Measurements from ENCODE around the gene GTF3C6. TPM values are rescaled to one million over a fixed set of nuclear protein-coding genes. Genes with fewer than 3 reads are reported as not detected.

The GTF3C6 gene
- total and polyA plus RNA-seq, 10 of the 15 experiments (the other 5 are each of a cell fraction or from before 2014, with no cell fraction given): 42.8 to 261 (median 116) TPM

DNA sequence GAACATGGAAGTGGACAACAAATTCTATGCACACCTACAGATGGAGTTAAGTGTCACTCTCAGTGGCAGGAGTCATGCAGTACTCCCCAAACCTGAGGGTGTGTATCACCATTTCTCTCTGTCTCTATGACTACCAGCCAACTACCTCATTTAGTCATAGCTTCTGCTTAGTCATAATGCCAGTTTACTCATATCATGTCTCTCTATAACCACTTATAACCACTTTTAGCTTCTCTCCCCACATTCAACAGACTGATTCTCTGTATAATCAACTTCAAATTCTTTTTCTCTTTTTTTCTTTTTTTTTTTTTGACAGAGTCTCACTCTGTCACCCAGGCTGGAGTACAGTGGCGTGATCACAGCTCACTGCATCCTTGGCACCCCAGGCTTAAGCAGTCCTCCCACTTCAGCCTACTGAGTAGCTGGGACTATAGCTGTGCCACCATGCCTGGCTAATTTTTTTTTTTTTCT, 13.8 kb upstream of the GTF3C6 start (continued):
- TF ChIP-seq MEF2B (IDR thresholded peaks at IDR 0.05; ENCODE audit: partially characterized antibody, poor library complexity, severe bottlenecking) (peak; percentile 94), NFYA (IDR thresholded peaks at IDR 0.05; ENCODE audit: borderline replicate concordance, low read depth, low read length) (no peak), RBBP5 (conservative IDR thresholded peaks at IDR 0.05) (no peak), SIX5 (IDR thresholded peaks at IDR 0.05; ENCODE audit: low read depth, low read length, severe bottlenecking) (no peak), BMI1 (IDR thresholded peaks at IDR 0.05; ENCODE audit: borderline replicate concordance) (peak; percentile 93), BRCA1 (IDR thresholded peaks at IDR 0.05; ENCODE audit: low read depth, low read length) (no peak), HCFC1 (IDR thresholded peaks at IDR 0.05; ENCODE audit: low read length) (no peak), CHD2 (IDR thresholded peaks at IDR 0.05; ENCODE audit: borderline replicate concordance, low read depth, low read length) (peak; percentile 59; the same call in 1 of the 2 replicates), RUNX3 (IDR thresholded peaks at IDR 0.05; ENCODE audit: low read length) (peak; percentile 99), MYB (IDR thresholded peaks at IDR 0.05; ENCODE audit: borderline replicate concordance, low read depth, low read length) (peak; percentile 61; the same call in 1 of the 2 replicates), ZZZ3 (IDR thresholded peaks at IDR 0.05; ENCODE audit: control insufficient read depth, insufficient read length, low read depth) (no peak), CREM (IDR thresholded peaks at IDR 0.05; ENCODE audit: low read depth) (peak; percentile 93), ATF7 (IDR thresholded peaks at IDR 0.05; ENCODE audit: low read depth) (peak; percentile 98), SIN3A (IDR thresholded peaks at IDR 0.05; ENCODE audit: low read depth, low read length) (no peak), MYC (IDR thresholded peaks at IDR 0.05; ENCODE audit: insufficient read depth, insufficient read length, insufficient replicate concordance, low read length, severe bottlenecking) (no peak), EGR1 (IDR thresholded peaks at IDR 0.05; ENCODE audit: borderline replicate concordance in 1 of 2, low read depth in 2 of 2, low read length in 2 of 2) (no peak), TCF12 (IDR thresholded peaks at IDR 0.05; ENCODE audit: low read depth, low read length) (0 out of 2 replicates have a peak, but pooled peaks have one; percentile 55), NR2C2 (IDR thresholded peaks at IDR 0.05; ENCODE audit: borderline replicate concordance, control insufficient read depth, insufficient read length, low read depth) (no peak)
- TF ChIP-seq, protein P1, sequence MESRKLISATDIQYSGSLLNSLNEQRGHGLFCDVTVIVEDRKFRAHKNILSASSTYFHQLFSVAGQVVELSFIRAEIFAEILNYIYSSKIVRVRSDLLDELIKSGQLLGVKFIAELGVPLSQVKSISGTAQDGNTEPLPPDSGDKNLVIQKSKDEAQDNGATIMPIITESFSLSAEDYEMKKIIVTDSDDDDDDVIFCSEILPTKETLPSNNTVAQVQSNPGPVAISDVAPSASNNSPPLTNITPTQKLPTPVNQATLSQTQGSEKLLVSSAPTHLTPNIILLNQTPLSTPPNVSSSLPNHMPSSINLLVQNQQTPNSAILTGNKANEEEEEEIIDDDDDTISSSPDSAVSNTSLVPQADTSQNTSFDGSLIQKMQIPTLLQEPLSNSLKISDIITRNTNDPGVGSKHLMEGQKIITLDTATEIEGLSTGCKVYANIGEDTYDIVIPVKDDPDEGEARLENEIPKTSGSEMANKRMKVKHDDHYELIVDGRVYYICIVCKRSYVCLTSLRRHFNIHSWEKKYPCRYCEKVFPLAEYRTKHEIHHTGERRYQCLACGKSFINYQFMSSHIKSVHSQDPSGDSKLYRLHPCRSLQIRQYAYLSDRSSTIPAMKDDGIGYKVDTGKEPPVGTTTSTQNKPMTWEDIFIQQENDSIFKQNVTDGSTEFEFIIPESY (IDR thresholded peaks at IDR 0.05): no peak
- TF ChIP-seq, protein P2, sequence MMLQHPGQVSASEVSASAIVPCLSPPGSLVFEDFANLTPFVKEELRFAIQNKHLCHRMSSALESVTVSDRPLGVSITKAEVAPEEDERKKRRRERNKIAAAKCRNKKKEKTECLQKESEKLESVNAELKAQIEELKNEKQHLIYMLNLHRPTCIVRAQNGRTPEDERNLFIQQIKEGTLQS (IDR thresholded peaks at IDR 0.05; ENCODE audit: borderline replicate concordance, extremely low read depth, low read depth, low read length): no peak
- TF ChIP-seq, protein P3, sequence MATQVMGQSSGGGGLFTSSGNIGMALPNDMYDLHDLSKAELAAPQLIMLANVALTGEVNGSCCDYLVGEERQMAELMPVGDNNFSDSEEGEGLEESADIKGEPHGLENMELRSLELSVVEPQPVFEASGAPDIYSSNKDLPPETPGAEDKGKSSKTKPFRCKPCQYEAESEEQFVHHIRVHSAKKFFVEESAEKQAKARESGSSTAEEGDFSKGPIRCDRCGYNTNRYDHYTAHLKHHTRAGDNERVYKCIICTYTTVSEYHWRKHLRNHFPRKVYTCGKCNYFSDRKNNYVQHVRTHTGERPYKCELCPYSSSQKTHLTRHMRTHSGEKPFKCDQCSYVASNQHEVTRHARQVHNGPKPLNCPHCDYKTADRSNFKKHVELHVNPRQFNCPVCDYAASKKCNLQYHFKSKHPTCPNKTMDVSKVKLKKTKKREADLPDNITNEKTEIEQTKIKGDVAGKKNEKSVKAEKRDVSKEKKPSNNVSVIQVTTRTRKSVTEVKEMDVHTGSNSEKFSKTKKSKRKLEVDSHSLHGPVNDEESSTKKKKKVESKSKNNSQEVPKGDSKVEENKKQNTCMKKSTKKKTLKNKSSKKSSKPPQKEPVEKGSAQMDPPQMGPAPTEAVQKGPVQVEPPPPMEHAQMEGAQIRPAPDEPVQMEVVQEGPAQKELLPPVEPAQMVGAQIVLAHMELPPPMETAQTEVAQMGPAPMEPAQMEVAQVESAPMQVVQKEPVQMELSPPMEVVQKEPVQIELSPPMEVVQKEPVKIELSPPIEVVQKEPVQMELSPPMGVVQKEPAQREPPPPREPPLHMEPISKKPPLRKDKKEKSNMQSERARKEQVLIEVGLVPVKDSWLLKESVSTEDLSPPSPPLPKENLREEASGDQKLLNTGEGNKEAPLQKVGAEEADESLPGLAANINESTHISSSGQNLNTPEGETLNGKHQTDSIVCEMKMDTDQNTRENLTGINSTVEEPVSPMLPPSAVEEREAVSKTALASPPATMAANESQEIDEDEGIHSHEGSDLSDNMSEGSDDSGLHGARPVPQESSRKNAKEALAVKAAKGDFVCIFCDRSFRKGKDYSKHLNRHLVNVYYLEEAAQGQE (IDR thresholded peaks at IDR 0.05; ENCODE audit: low read depth, low read length): no peak
- TF ChIP-seq, protein P4, sequence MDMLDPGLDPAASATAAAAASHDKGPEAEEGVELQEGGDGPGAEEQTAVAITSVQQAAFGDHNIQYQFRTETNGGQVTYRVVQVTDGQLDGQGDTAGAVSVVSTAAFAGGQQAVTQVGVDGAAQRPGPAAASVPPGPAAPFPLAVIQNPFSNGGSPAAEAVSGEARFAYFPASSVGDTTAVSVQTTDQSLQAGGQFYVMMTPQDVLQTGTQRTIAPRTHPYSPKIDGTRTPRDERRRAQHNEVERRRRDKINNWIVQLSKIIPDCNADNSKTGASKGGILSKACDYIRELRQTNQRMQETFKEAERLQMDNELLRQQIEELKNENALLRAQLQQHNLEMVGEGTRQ (IDR thresholded peaks at IDR 0.05; ENCODE audit: borderline replicate concordance, low read depth, low read length): no peak
- TF ChIP-seq, protein P5, sequence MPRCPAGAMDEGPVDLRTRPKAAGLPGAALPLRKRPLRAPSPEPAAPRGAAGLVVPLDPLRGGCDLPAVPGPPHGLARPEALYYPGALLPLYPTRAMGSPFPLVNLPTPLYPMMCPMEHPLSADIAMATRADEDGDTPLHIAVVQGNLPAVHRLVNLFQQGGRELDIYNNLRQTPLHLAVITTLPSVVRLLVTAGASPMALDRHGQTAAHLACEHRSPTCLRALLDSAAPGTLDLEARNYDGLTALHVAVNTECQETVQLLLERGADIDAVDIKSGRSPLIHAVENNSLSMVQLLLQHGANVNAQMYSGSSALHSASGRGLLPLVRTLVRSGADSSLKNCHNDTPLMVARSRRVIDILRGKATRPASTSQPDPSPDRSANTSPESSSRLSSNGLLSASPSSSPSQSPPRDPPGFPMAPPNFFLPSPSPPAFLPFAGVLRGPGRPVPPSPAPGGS (IDR thresholded peaks at IDR 0.05; ENCODE audit: borderline replicate concordance, insufficient read depth, low read depth, low read length, poor library complexity, severe bottlenecking): peak; percentile 94

All from GM12878 (cell line).